ENCODE results near the gene CCDC97. TPM values are rescaled to one million over a fixed set of nuclear protein-coding genes. Genes with fewer than 3 reads are reported as not detected.
"Not testable (repeated sequence)": the region's sequence is repeated elsewhere in the genome, so short reads cannot be mapped to it uniquely, and the experiment has no call there.

Gene CCDC97
- 14.5 and 16.3 TPM in 2 replicates for total RNA-seq (2014; rRNA removed; shearing (Covaris generic); ENCODE audit: low replicate concordance)

DNA sequence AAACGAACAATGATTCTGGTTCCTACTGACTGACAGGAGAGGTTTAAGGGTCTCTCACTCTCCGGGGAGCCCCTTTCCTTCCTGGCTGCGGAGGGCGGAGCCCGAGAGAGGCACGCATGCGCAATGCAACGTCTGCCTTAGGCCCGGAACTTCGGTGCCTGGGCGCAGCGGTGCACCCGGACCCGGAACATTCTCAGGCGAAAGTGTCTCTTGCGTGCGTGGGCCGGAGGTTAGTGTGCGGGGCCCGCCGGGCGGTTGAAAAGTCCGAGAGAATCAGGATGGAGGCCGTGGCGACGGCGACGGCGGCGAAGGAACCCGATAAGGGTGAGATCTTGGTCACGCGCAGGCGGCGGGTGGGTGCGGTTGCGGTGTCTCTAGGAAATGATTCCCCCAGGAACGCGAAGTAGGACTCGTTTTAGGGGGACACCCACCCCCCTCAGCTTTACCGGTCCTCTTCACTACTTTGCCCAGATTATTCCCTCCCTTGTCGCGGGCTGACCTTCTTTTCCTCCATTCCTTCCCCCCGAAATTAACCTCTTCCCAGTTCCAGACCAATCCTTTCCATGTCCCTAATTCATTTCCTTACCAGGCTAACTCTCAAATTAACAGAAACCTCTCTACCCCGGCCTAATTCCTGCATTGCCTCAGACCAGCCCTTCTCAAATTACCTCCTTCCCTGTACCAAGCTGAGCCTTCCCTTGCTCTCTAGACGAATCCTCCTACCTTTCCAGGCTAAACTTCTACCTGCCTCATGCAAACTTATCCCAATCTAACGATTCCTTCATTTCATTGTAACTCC is at the start of gene CCDC97:
TSS of gene CCDC97 (plus strand) at position 140 of the 799 bp plus-strand sequence. CDS start at position 279, 139 bp downstream.
- in situ Hi-C loops (cut with HindIII; ENCODE audit: low pct_unique_long_range_greater_than_20kb, low sequenced_read_pairs): no loop called here
- peak; percentile 90 for DNase-seq (ENCODE audit: low read depth)

DNA sequence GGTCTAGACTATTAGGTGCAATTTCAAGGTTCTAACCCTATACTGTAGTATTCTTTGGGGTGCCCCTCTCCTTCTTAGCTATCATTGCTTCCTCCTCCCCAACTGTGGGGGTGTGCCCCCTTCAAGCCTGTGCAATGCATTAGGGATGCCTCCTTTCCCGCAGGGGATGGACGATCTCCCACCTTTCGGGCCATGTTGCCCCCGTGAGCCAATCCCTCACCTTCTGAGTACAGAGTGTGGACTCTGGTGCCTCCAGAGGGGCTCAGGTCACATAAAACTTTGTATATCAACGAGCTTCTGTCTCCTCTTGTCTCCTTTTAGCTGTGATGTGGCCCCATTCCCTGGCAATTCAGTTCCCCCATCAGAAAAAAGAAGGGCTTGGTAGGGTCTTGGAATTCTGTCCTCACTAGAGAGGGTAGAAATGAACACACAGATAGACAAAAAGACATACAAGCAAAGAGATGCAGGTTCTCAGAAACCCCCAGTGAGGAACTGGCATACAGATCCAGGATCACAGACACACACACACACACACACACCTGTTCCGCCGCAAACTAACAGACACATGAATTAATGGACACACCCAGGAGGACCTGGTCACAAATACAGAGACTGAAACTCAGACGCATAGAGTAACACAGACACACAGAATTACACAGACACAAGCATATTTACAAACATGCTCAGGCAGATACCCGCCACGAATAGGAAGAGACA is 48.3 kb upstream of the CCDC97 start:
- no peak for DNase-seq (ENCODE audit: low read depth)
- in situ Hi-C loops (cut with HindIII; ENCODE audit: low pct_unique_long_range_greater_than_20kb, low sequenced_read_pairs): no loop called here

- peak; percentile 67 for DNase-seq (ENCODE audit: low read depth)
- in situ Hi-C loops (cut with HindIII; ENCODE audit: low pct_unique_long_range_greater_than_20kb, low sequenced_read_pairs): no loop called here
Observed at GRCh38 chr19:41263042-41263849, 46.7 kb upstream of the CCDC97 start.

GRCh38 chr19:41263850-41264580 is 46.0 kb upstream of the CCDC97 start, which contains the start of gene HNRNPUL1:
Gene HNRNPUL1, plus strand, starts transcription at chr19:41264372. Its CDS starts 132 bp downstream, at chr19:41264504.
- in situ Hi-C loops (cut with HindIII; ENCODE audit: low pct_unique_long_range_greater_than_20kb, low sequenced_read_pairs): no loop called here
- peak; percentile 100 for DNase-seq (ENCODE audit: low read depth)

DNA sequence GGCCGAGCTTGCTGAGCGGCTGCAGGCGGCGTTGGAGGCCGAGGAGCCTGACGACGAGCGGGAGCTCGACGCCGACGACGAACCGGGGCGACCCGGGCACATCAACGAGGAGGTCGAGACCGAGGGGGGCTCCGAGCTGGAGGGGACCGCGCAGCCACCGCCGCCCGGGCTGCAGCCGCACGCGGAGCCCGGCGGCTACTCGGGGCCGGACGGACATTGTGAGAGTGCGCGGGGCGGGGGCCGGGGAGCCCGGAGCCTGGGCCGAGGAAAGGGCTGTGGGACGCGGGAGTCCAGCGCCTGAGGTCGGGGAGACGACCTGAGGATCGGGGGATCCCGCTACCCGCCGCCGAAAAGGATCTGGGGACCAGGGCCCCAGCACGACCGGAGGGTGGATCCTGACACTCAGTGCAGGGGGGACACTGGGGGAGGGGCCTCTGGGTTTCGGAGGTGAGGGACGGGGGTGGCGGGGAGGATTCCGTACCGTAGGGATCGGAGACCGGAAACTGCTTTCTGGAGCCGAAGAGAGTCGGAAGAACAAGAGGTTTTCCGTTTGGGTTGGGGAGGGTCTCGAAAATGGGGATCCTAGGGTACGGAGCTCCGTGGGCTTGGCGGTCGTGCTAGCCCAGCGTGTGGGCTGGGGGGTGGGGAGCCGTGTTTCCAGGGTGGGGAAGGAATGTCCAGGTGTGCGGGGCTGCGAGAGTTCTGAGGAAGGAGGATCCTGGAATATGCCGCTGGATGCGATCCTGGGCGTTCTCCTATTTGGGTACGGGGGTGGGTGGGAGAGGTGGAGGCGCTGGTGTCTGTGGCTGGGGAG is 45.2 kb upstream of the CCDC97 start:
- in situ Hi-C loops (cut with HindIII; ENCODE audit: low pct_unique_long_range_greater_than_20kb, low sequenced_read_pairs): no loop called here
- DNase-seq (ENCODE audit: low read depth): no peak

GRCh38 chr19:41265395-41266153 is 44.4 kb upstream of the CCDC97 start:
- DNase-seq (ENCODE audit: low read depth): peak; percentile 19
- in situ Hi-C loops (cut with HindIII; ENCODE audit: low pct_unique_long_range_greater_than_20kb, low sequenced_read_pairs): no loop called here

DNA sequence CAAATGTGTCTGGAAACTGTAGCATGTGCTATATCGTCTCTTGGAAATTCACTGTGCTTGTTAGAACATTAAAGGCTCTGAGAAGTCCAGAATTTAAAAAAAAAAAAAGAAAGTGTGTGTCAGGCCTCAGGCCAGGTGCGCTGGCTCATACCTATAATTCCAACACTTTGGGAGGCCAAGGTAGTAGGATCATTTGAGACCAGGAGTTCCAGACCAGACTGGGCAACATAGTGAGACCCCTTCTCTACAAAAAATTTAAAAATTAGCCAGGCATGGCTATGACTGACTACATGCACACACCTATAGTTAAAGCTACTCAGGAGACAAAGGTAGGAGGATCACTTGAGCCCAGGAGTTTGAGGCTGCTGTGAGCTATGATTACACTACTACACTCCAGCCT is 40.9 kb upstream of the CCDC97 start:
- DNase-seq (ENCODE audit: low read depth): no peak
- in situ Hi-C loops (cut with HindIII; ENCODE audit: low pct_unique_long_range_greater_than_20kb, low sequenced_read_pairs): no loop called here

GRCh38 chr19:41269571-41269970 is 40.4 kb upstream of the CCDC97 start:
- in situ Hi-C loops (cut with HindIII; ENCODE audit: low pct_unique_long_range_greater_than_20kb, low sequenced_read_pairs): no loop called here

GRCh38 chr19:41273076-41273475 is 36.9 kb upstream of the CCDC97 start:
- in situ Hi-C loops (cut with HindIII; ENCODE audit: low pct_unique_long_range_greater_than_20kb, low sequenced_read_pairs): loop anchor here (10.0 kb wide), 1 partner anchor 98 kb away; no protein-coding TSS in a partner anchor
- no peak for DNase-seq (ENCODE audit: low read depth)

More at GRCh38 chr19:41269571-41269970, 40.4 kb upstream of the CCDC97 start:
- no peak for DNase-seq (ENCODE audit: low read depth)

- in situ Hi-C loops (cut with HindIII; ENCODE audit: low pct_unique_long_range_greater_than_20kb, low sequenced_read_pairs): loop anchor here (10.0 kb wide), 1 partner anchor 100 kb away; no protein-coding TSS in a partner anchor
- DNase-seq (ENCODE audit: low read depth): no peak
Observed at GRCh38 chr19:41274802-41275201, 35.2 kb upstream of the CCDC97 start.

DNA sequence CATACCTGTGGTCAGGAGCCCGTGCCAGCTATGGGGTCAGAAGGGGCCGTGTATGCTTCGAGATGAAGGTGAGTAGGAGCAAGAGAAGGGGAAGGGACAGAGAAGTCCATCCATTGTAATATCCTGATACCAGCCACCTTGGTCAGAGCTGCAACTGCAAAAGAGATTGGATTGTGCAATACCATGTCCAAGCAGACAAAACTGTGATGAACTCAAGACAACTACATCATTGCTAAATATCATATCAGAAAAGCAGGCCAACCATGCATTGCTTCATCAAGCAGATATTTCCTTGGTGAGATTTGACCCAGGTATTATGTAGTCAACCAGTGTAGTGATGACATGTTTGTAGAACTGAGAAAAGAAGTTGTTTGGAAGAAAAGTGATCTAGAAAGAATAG is 33.7 kb upstream of the CCDC97 start:
- DNase-seq (ENCODE audit: low read depth): no peak
- in situ Hi-C loops (cut with HindIII; ENCODE audit: low pct_unique_long_range_greater_than_20kb, low sequenced_read_pairs): loop anchor here (10.0 kb wide), 1 partner anchor 101 kb away; no protein-coding TSS in a partner anchor

GRCh38 chr19:41278478-41278877 is 31.5 kb upstream of the CCDC97 start:
- in situ Hi-C loops (cut with HindIII; ENCODE audit: low pct_unique_long_range_greater_than_20kb, low sequenced_read_pairs): loop anchor here (10.0 kb wide), 1 partner anchor 104 kb away; no protein-coding TSS in a partner anchor
- no peak for DNase-seq (ENCODE audit: low read depth)

GRCh38 chr19:41288673-41289530 is 21.1 kb upstream of the CCDC97 start:
- DNase-seq (ENCODE audit: low read depth): no peak
- in situ Hi-C loops (cut with HindIII; ENCODE audit: low pct_unique_long_range_greater_than_20kb, low sequenced_read_pairs): no loop called here

DNA sequence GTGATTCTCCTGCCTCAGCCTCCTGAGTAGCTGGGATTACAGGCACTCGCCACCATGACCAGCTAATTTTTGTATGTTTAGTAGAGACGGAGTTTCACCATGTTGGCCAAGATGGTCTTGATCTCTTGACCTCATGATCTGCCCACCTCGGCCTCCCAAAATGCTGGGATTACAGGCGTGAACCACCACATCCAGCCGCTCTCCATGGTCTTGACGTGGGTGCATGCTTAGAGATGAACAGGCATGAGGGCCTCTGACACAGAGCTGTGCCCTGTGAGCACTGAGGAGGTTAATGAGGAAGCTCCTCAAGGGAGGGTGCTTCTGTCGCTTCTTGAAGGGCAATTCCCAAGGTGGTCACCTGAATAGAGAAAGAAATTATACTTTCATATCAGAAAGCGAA is 20.2 kb upstream of the CCDC97 start:
- in situ Hi-C loops (cut with HindIII; ENCODE audit: low pct_unique_long_range_greater_than_20kb, low sequenced_read_pairs); DNase-seq (ENCODE audit: low read depth): not testable (repeated sequence)

DNA sequence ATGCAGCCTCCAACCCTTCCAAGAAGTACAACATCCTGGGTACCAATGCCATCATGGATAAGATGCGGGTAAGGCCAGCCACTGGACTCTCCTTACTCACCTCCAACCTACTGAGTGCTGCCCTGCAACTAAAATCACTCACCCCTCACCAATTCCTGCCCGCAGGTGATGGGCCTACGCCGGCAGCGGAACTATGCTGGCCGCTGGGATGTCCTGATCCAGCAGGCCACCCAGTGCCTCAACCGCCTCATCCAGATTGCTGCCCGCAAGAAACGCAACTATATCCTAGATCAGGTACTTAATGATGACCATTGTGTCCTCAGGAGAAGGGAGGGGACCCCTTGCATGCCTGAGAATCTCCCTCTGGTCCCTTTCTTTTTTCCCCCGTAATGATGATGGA is 15.6 kb upstream of the CCDC97 start:
- in situ Hi-C loops (cut with HindIII; ENCODE audit: low pct_unique_long_range_greater_than_20kb, low sequenced_read_pairs): no loop called here
- DNase-seq (ENCODE audit: low read depth): no peak
